ENCODE data around the gene DNHD1. TPM values are rescaled to one million over a fixed set of nuclear protein-coding genes. Genes with fewer than 3 reads are reported as not detected.

DNHD1 gene
- total and polyA plus RNA-seq, 9 of the 15 experiments (the other 6 are each of a cell fraction or from before 2014, with no cell fraction given): 0.82 to 9.7 (median 3.8) TPM

GRCh38 chr11:6531267-6531752 is 34.2 kb downstream of the DNHD1 start (continued):
- TF ChIP-seq HIVEP1 (CRISPR knock-in tag; IDR thresholded peaks at IDR 0.05): no peak
- no peak for TF ChIP-seq ZNF668 (CRISPR knock-in tag; IDR thresholded peaks at IDR 0.05)
- TF ChIP-seq ZFP91 (CRISPR knock-in tag; IDR thresholded peaks at IDR 0.05): no peak
- TF ChIP-seq PRDM10 (IDR thresholded peaks at IDR 0.05; ENCODE audit: partially characterized antibody): no peak
- TF ChIP-seq, protein P1, sequence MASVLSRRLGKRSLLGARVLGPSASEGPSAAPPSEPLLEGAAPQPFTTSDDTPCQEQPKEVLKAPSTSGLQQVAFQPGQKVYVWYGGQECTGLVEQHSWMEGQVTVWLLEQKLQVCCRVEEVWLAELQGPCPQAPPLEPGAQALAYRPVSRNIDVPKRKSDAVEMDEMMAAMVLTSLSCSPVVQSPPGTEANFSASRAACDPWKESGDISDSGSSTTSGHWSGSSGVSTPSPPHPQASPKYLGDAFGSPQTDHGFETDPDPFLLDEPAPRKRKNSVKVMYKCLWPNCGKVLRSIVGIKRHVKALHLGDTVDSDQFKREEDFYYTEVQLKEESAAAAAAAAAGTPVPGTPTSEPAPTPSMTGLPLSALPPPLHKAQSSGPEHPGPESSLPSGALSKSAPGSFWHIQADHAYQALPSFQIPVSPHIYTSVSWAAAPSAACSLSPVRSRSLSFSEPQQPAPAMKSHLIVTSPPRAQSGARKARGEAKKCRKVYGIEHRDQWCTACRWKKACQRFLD (CRISPR knock-in tag; IDR thresholded peaks at IDR 0.05): no peak
- no peak for TF ChIP-seq ZNF436 (CRISPR knock-in tag; IDR thresholded peaks at IDR 0.05)
- TF ChIP-seq ZNF445 (CRISPR knock-in tag; IDR thresholded peaks at IDR 0.05; ENCODE audit: low read depth): no peak
- no peak for TF ChIP-seq CBFA2T2 (conservative IDR thresholded peaks at IDR 0.05)
- no peak for TF ChIP-seq ZNF146 (CRISPR knock-in tag; IDR thresholded peaks at IDR 0.05; ENCODE audit: unreplicated experiment)
- TF ChIP-seq DIDO1 (tag; IDR thresholded peaks at IDR 0.05; ENCODE audit: low read depth): no peak
- TF ChIP-seq, protein P2, sequence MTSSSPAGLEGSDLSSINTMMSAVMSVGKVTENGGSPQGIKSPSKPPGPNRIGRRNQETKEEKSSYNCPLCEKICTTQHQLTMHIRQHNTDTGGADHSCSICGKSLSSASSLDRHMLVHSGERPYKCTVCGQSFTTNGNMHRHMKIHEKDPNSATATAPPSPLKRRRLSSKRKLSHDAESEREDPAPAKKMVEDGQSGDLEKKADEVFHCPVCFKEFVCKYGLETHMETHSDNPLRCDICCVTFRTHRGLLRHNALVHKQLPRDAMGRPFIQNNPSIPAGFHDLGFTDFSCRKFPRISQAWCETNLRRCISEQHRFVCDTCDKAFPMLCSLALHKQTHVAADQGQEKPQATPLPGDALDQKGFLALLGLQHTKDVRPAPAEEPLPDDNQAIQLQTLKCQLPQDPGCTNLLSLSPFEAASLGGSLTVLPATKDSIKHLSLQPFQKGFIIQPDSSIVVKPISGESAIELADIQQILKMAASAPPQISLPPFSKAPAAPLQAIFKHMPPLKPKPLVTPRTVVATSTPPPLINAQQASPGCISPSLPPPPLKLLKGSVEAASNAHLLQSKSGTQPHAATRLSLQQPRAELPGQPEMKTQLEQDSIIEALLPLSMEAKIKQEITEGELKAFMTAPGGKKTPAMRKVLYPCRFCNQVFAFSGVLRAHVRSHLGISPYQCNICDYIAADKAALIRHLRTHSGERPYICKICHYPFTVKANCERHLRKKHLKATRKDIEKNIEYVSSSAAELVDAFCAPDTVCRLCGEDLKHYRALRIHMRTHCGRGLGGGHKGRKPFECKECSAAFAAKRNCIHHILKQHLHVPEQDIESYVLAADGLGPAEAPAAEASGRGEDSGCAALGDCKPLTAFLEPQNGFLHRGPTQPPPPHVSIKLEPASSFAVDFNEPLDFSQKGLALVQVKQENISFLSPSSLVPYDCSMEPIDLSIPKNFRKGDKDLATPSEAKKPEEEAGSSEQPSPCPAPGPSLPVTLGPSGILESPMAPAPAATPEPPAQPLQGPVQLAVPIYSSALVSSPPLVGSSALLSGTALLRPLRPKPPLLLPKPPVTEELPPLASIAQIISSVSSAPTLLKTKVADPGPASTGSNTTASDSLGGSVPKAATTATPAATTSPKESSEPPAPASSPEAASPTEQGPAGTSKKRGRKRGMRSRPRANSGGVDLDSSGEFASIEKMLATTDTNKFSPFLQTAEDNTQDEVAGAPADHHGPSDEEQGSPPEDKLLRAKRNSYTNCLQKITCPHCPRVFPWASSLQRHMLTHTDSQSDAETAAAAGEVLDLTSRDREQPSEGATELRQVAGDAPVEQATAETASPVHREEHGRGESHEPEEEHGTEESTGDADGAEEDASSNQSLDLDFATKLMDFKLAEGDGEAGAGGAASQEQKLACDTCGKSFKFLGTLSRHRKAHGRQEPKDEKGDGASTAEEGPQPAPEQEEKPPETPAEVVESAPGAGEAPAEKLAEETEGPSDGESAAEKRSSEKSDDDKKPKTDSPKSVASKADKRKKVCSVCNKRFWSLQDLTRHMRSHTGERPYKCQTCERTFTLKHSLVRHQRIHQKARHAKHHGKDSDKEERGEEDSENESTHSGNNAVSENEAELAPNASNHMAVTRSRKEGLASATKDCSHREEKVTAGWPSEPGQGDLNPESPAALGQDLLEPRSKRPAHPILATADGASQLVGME (CRISPR knock-in tag; IDR thresholded peaks at IDR 0.05): no peak
- peak; percentile 46; the same call in 1 of the 2 replicates for TF ChIP-seq EP400 (IDR thresholded peaks at IDR 0.05)
- peak; percentile 56 to 72; a peak in 3 of 4 replicates for TF ChIP-seq FOXK2 (conservative IDR thresholded peaks at IDR 0.05 in 1 of 2, IDR thresholded peaks at IDR 0.05 in 1 of 2; ENCODE audit: low read depth in 2 of 2)
- TF ChIP-seq KLF10 (CRISPR knock-in tag; IDR thresholded peaks at IDR 0.05): no peak
- no peak for TF ChIP-seq PKNOX1 (IDR thresholded peaks at IDR 0.05)
